OCI-LY7 (cell line): Measurements from ENCODE around the gene NME9. TPM values are rescaled to one million over a fixed set of nuclear protein-coding genes. Genes with fewer than 3 reads are reported as not detected.

ENCODE experiments used
- BruUV-seq: library from RNA; stranded (reverse); fragments of 400-500 nt; replicated peaks from 2 replicates; lab custom pipeline; 2021; lab: Mats Ljungman, UMichigan
- CTCF ChIA-PET: fragments of 300-600 bp; sonication (Branson Sonifier 250); formaldehyde crosslinking; loops from one replicate; lab custom pipeline; 2022; ENCODE audit warnings: antibody characterized with exemption; ENCODE audit not compliant: unreplicated experiment; lab: Charles Lee
- POLR2A ChIA-PET: fragments of 300-600 bp; sonication (Branson Sonifier 250); formaldehyde crosslinking; loops from one replicate; lab custom pipeline; 2022; ENCODE audit warnings: antibody characterized with exemption; lab: Charles Lee
- DNase-seq: peaks from one replicate; pipeline ENCODE4 v3.0.0-alpha.2; 2015; ENCODE audit warnings: low spot score
- H2AFZ ChIP-seq: fragments of 200-600 bp; sonication (generic), shearing (Covaris generic); 2 replicates; pipeline ENCODE4 v1.6.1; 2014; ENCODE audit warnings: mild to moderate bottlenecking, antibody characterized with exemption, low read length, moderate library complexity
- H3K27ac ChIP-seq: fragments of 200-600 bp; sonication (generic); 2 replicates; pipeline ENCODE4 v1.5.1; 2014; ENCODE audit warnings: mixed run types, low read depth, mild to moderate bottlenecking, moderate library complexity, low read length, inconsistent platforms; ENCODE audit not compliant: poor library complexity, severe bottlenecking
- H3K36me3 ChIP-seq: fragments of 200-600 bp; sonication (generic); 2 replicates; pipeline ENCODE4 v1.6.1; 2014; ENCODE audit warnings: mild to moderate bottlenecking, antibody characterized with exemption, low read length, moderate library complexity, mixed read lengths; ENCODE audit not compliant: insufficient read depth
- H3K4me1 ChIP-seq: fragments of 200-600 bp; sonication (generic); 2 replicates; pipeline ENCODE4 v1.5.1; 2014; ENCODE audit warnings: mild to moderate bottlenecking, low read length; ENCODE audit not compliant: insufficient read depth, poor library complexity, severe bottlenecking
- H3K4me2 ChIP-seq: fragments of 200-600 bp; sonication (generic); 2 replicates; pipeline ENCODE4 v1.6.1; 2014; ENCODE audit warnings: mild to moderate bottlenecking, low read length
- H3K4me3 ChIP-seq: fragments of 200-600 bp; sonication (generic); 2 replicates; pipeline ENCODE4 v1.5.1; 2014; ENCODE audit warnings: mild to moderate bottlenecking, low read depth, low read length; ENCODE audit not compliant: poor library complexity, severe bottlenecking
- H3K79me2 ChIP-seq: fragments of 200-600 bp; sonication (generic); 2 replicates; pipeline ENCODE4 v1.6.1; 2016; ENCODE audit warnings: low read depth, mild to moderate bottlenecking, low read length, moderate library complexity, mixed read lengths; ENCODE audit not compliant: insufficient read depth
- H3K9me2 ChIP-seq: fragments of 200-600 bp; sonication (generic); 2 replicates; pipeline ENCODE4 v1.6.1; 2016; ENCODE audit warnings: mild to moderate bottlenecking, low read length, mixed read lengths; ENCODE audit not compliant: insufficient read depth
- H3K9me3 ChIP-seq: fragments of 200-600 bp; sonication (generic); 2 replicates; pipeline ENCODE4 v1.6.1; 2014; ENCODE audit warnings: mild to moderate bottlenecking, mixed run types, low read length, mixed read lengths
- H4K20me1 ChIP-seq: fragments of 200-600 bp; sonication (generic); 2 replicates; pipeline ENCODE4 v1.6.1; 2014; ENCODE audit warnings: mild to moderate bottlenecking, antibody characterized with exemption, low read length, moderate library complexity, mixed read lengths; ENCODE audit not compliant: insufficient read depth
- CTCF ChIP-seq: fragments of 200-600 bp; sonication (generic); conservative IDR thresholded peaks from 2 replicates; pipeline ENCODE4 v1.5.1; 2014; ENCODE audit warnings: mild to moderate bottlenecking, antibody characterized with exemption, low read length, moderate library complexity, mixed read lengths
- EZH2phosphoT487 ChIP-seq: fragments of 200-600 bp; sonication (generic); IDR thresholded peaks from 2 replicates; pipeline ENCODE4 v1.6.1; 2018; ENCODE audit warnings: low read depth, borderline replicate concordance, mild to moderate bottlenecking, mixed run types, antibody characterized with exemption, low read length, moderate library complexity, mixed read lengths
- intact Hi-C: fragments of 100-400 bp; cut with micrococcal nuclease; formaldehyde crosslinking; loops from one replicate; pipeline ENCODE4 v1.10.0; 2022; ENCODE audit not compliant: unreplicated experiment
- total RNA-seq, 2 experiments: library from RNA; depleted of rRNA in 1 of 2; stranded (reverse); fragments of >200 nt in 1 of 2; shearing (Covaris generic) in 1 of 2; gene quantifications; 2 replicates each; pipeline ENCODE4 v1.2.3, GENCODE V29; 2014 to 2022

Gene NME9
- total RNA-seq, 2 experiments from 2014 or later: not detected

- ChIA-PET CTCF (interaction anchor here (0.5 kb wide), 1 partner anchor 151 kb away, joined by 3 read pairs; no protein-coding TSS in a partner anchor), POLR2A (interaction anchor here (1.4 kb wide), 1 partner anchor 8 kb away, joined by 4 read pairs; no protein-coding TSS in a partner anchor)
- intact Hi-C loops: loop anchor here (2.0 kb wide), 1 partner anchor 65 kb away; no protein-coding TSS in a partner anchor
These were observed 1.8 kb downstream of the NME9 start for GRCh38 chr3:138327831-138328230.

GRCh38 chr3:138326866-138327595 lies 2.6 kb downstream of the NME9 start:
- Histone ChIP-seq H4K20me1 (no peaks in the 10 kb centered on the region), H3K4me3 (no peak overlapping the region), H3K27ac (no peak overlapping the region), H3K9me2 (no peaks in the 10 kb centered on the region), H2AFZ (no peak overlapping the region), H3K4me2 (no peak overlapping the region), H3K4me1 (peaks cover 23% of the 10 kb centered on the region), H3K36me3 (no peaks in the 10 kb centered on the region), H3K79me2 (no peaks in the 10 kb centered on the region), H3K9me3 (no peaks in the 10 kb centered on the region)
- CTCF ChIA-PET: interaction anchor here (0.5 kb wide), 1 partner anchor 152 kb away, joined by 3 read pairs; no protein-coding TSS in a partner anchor
- no peak for DNase-seq
- BruUV-seq: no TSS peak
- no peak for TF ChIP-seq EZH2phosphoT487
- TF ChIP-seq CTCF: no peak
- intact Hi-C loops: no loop called here
- POLR2A ChIA-PET: no interaction called here

More at GRCh38 chr3:138327831-138328230, 1.8 kb downstream of the NME9 start:
- Histone ChIP-seq H3K4me2 (no peak overlapping the region), H3K4me3 (no peak overlapping the region), H2AFZ (no peak overlapping the region), H4K20me1 (no peaks in the 10 kb centered on the region), H3K36me3 (no peaks in the 10 kb centered on the region), H3K9me2 (no peaks in the 10 kb centered on the region), H3K79me2 (no peaks in the 10 kb centered on the region), H3K9me3 (no peaks in the 10 kb centered on the region), H3K4me1 (peaks cover 18% of the 10 kb centered on the region), H3K27ac (no peak overlapping the region)
- DNase-seq: no peak
- BruUV-seq: no TSS peak
- TF ChIP-seq EZH2phosphoT487: no peak
- TF ChIP-seq CTCF: no peak

GRCh38 chr3:138325990-138326389 lies 3.7 kb downstream of the NME9 start:
- H3K9me3 ChIP-seq: no peaks in the 10 kb centered on the region
- no peak overlapping the region for H3K4me2 ChIP-seq
- H3K36me3 ChIP-seq: no peaks in the 10 kb centered on the region
- ChIA-PET POLR2A (interaction anchor here (0.6 to 1.1 kb wide), 3 partner anchors 55 to 151 kb away, joined by 3 to 5 read pairs (median 4); partner anchors contain the start of gene DBR1), CTCF (no interaction called here)
- H2AFZ ChIP-seq: no peak overlapping the region
- H4K20me1 ChIP-seq: no peaks in the 10 kb centered on the region
- no TSS peak for BruUV-seq
- peaks cover 23% of the 10 kb centered on the region for H3K4me1 ChIP-seq
- intact Hi-C loops: no loop called here
- H3K4me3 ChIP-seq: no peak overlapping the region
- H3K27ac ChIP-seq: no peak overlapping the region
- no peak for DNase-seq
- no peaks in the 10 kb centered on the region for H3K79me2 ChIP-seq
- no peaks in the 10 kb centered on the region for H3K9me2 ChIP-seq
- no peak for TF ChIP-seq EZH2phosphoT487
- TF ChIP-seq CTCF: no peak
